Stimulated activated CD4-positive, alpha-beta T cell treated with anti-CD3 and anti-CD28 coated beads, TNF-alpha, amount 100 ng/mL, for 4 hours (primary cell): ENCODE results near the gene RREB1.
"Not testable (repeated sequence)": the region's sequence is repeated elsewhere in the genome, so short reads cannot be mapped to it uniquely, and the experiment has no call there.

Source experiments
- DNase-seq, 3 experiments: peaks; one replicate each; pipeline ENCODE4 v3.0.0-alpha.2; 2020; ENCODE audit warnings: low read depth in 3 of 3

The RREB1 gene

DNA sequence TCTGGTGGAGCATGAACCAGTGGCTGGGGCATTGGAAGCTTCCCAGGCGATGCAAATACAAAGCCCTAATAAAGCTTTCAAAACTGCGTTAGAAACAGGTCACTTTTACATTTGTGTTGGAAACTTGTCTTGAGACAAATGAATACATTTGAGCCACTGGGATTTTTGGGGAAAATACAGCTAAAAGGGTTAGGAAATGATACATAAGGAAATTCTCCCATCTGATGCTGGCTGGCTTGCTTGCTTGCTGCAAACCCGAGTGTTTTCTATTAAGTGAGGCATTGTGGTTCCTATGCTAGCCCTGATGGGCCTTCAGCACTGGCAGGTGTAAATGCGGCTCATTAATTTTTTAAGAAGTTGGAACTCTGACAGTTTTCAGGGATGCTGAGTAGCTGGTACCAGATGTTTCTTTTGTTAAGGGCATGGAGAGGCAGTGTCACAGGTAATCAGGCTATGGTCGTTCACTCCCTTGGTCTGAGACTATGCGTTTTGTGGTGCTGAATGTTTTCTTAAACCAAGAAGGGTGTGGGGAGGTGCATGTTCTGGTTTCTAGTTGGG lies 35.2 kb downstream of the RREB1 start:
- DNase-seq, result no peak

DNA sequence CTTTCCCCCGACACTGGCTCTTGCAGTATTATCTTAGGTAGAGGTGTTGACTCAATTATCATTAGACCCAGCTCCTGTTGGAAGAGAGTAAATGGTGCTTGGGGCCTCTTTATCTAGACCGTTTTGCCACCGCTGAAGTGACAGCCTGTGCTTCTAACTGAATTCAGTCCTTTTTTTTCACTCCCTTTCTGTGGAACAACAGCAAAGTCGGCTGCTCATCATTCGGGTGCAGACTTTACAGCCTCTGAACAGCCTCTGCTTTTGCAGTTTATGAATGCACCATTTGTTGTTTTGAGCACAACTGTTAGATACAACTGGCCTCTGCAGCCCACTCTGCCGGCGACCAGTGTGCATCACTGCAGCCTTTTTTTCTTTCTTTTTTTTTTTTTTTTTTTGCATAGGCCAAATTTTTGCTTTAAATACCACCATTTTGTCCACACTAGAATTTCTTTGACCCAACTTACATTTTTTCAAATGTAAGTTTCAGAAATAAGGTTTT lies 35.8 kb downstream of the RREB1 start:
- DNase-seq, result no peak

DNA sequence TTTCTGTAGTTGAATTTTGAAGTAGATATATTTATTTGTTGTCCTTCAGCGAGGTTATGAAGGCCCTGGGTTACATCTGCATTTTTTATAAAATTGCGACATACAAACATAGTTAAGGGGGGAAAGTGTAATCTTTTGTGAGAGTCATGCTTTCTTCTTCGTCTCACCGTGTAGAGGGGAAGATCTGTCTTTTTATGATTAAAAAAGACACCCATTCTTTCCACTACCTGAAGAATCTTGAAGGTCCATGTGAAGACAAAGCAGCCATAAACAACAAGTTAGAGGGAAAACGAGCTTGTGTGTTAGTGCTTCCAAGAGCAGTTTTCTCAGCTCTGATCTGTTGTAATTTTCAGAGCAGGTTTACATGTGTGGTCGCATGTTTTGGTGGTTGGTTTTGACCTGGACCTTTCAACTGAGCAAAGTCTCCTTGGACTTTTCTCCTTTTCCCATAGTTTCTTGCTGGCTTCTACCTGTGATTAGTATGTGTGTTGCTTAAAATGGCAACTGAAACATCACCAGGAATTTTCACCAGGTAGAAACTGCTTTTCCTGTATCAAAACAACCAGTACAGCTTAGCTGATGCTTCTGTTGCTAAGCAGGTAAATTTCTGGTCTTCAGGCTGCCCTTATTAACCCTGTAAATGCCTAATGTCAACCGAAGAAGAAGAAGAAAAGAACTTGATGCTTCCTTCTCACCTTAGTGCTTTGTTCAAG lies 37.3 kb downstream of the RREB1 start:
- no peak for DNase-seq

GRCh38 chr6:7145585-7145884 lies 37.8 kb downstream of the RREB1 start:
- DNase-seq, result no peak

GRCh38 chr6:7145885-7146828 lies 38.4 kb downstream of the RREB1 start:
- DNase-seq, result no peak

- DNase-seq, result no peak
These were observed 39.4 kb downstream of the RREB1 start for GRCh38 chr6:7147051-7147671.

DNA sequence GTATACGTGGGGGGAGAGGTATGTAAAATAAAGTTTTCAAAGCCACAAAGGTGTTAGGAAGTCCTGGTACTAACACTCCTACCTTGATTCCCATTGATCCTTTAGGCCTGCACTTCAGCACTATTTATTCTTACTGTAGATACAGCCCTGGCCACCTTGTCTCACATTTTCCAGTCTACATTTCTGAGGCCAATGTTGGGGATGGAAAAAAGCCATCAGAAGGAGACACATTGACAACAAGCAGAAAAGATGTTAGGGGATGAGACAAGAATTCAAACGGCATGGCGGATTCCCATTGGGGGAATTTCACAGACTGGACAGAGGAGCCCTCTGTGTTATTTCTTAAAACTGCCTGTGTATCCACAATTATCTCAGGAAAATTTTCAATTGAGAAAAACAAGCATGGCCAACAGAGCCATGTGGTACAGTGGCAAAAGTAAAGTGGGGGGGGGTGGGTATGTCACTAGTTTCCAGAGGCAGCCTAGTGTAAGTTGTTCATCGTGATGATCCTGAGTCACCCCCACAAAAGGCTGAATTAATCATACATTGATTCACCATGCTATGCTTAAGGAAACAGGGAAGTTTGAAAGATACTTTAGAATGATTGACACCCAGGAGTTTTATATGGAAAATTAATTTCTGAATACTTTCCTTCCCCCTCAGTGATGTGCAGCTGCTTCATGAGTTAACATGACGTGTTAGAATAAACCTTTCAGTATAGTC lies 40.5 kb downstream of the RREB1 start:
- DNase-seq, result no peak

DNA sequence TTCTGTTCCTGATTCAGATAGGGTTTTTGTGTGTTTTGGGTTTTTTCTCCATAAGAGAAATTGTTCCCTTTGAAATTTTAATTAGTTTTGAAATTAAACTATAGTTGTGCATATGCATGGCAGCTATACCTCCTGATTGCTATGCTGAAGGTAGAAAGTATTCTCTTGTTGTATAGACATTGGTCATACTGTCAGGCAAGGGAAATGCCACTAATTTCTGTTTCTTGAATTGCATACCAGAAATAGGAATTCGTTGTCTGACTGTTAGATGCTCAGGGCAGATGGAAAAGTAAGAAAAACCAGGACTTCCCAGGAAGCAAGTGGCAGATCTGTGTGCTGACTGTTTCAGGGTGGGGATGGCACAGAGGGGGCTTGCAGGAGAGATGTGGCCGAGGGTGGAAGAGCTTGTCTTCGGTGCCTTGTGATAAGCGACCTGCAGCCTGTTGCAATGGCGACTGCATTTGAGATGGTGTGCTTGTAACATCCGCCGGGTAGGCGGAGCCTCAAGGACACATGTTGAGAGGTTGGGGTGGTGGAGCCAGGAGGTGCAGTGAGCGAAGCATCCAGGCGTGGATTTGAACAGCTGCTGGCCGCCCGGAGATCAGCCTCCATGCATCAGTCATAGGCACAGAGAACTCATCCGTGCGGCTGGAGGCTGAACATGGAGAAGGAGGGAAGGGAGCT lies 42.8 kb downstream of the RREB1 start:
- no peak for DNase-seq

- DNase-seq, result no peak
These were observed 43.6 kb downstream of the RREB1 start for GRCh38 chr6:7151381-7151780.

GRCh38 chr6:7152462-7152861 lies 44.7 kb downstream of the RREB1 start:
- DNase-seq, result no peak

GRCh38 chr6:7153789-7154188 lies 46.0 kb downstream of the RREB1 start:
- no peak for DNase-seq

- no peak for DNase-seq
These were observed 46.8 kb downstream of the RREB1 start for GRCh38 chr6:7154341-7155139.

GRCh38 chr6:7155871-7156579 lies 48.3 kb downstream of the RREB1 start:
- DNase-seq, result no peak

- DNase-seq, result no peak
These were observed 49.0 kb downstream of the RREB1 start for GRCh38 chr6:7156643-7157278.

- DNase-seq, result not testable (repeated sequence)
These were observed 49.5 kb downstream of the RREB1 start for GRCh38 chr6:7157307-7157706.

DNA sequence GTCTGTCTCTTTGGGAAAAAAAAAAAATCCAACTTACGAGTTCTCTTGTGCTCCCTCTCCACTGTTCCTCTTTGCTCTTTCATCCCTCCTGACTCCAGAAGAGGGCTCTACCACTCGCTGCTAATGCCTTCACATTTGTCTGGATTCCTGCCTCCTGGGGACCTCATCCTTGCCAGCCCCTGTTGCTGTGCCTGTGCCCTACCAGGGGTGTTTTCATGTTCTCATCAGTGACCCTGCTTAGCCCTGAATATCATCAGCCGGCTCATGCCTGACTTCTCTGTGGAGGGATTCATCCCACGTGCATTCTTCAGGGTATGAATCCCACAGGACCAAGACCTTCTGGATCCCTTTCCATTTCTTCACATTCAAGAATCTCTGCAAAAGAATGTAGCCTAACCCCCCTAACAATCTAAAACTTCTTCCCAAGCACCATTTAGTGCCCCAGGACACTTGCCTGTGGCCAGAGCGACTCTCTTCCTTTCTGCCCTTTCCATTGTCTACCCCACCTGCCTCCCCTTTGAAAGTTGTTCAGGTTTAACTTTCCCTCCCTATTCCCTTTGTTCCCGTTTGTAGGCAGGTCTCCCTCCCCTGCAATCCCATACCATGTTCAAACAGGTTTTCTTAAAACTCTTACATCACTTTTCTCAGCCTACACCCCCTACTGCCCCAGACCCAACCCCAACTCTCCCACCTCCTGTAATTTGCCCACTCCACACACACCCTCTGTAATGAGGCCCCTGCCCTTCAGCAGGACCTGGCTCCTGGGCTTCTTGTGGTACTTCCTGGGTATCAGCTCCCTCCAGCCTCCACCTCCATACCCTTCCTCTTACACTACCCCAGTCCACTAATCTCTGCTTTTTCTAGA lies 50.2 kb downstream of the RREB1 start:
- no peak for DNase-seq

- no peak for DNase-seq
These were observed 52.2 kb downstream of the RREB1 start for GRCh38 chr6:7159790-7160525.
